Liver (tissue), 9 donors: Measurements from ENCODE around the gene FRMD4A. TPM values are rescaled to one million over a fixed set of nuclear protein-coding genes. Genes with fewer than 3 reads are reported as not detected.

Source experiments
- DNase-seq: peaks from one replicate; pipeline ENCODE4 v3.0.0-alpha.2; 2017; ENCODE audit warnings: low spot score
- H3K27ac ChIP-seq, 2 donors: one replicate each; pipeline ENCODE4 v1.7.0; 2013; ENCODE audit warnings: inconsistent platforms in 2 of 2, low read length in 2 of 2, control low read depth in 1 of 2, low read depth in 1 of 2, mild to moderate bottlenecking in 1 of 2
- H3K27me3 ChIP-seq, 4 donors: one replicate each; pipeline versions ENCODE4 v1.6.1 to v1.7.0; 2013; ENCODE audit warnings: low read length in 3 of 4, inconsistent platforms in 1 of 4, mild to moderate bottlenecking in 1 of 4, moderate library complexity in 1 of 4; ENCODE audit not compliant: control insufficient read depth in 4 of 4, insufficient read depth in 4 of 4
- H3K36me3 ChIP-seq, 4 donors: one replicate each; pipeline versions ENCODE4 v1.6.1 to v1.7.0; 2013; ENCODE audit warnings: low read length in 3 of 4, mild to moderate bottlenecking in 3 of 4, low read depth in 1 of 4, moderate library complexity in 1 of 4; ENCODE audit not compliant: control insufficient read depth in 4 of 4, insufficient read depth in 3 of 4
- H3K4me1 ChIP-seq, 4 donors: one replicate each; pipeline versions ENCODE4 v1.6.1 to v1.7.0; 2013; ENCODE audit warnings: low read length in 3 of 4, mild to moderate bottlenecking in 3 of 4, moderate library complexity in 1 of 4; ENCODE audit not compliant: control insufficient read depth in 4 of 4, insufficient read depth in 4 of 4
- H3K4me3 ChIP-seq, 3 donors: one replicate each; pipeline versions ENCODE4 v1.6.1 to v1.7.0; 2013; ENCODE audit warnings: low read length in 3 of 3, control low read depth in 1 of 3, low read depth in 1 of 3, mild to moderate bottlenecking in 1 of 3
- H3K9ac ChIP-seq, 2 donors: one replicate each; pipeline ENCODE4 v1.7.0; 2013; ENCODE audit warnings: low read length in 2 of 2, mild to moderate bottlenecking in 2 of 2, moderate library complexity in 2 of 2, control low read depth in 1 of 2, low read depth in 1 of 2
- H3K9me3 ChIP-seq, 4 donors: one replicate each; pipeline versions ENCODE4 v1.6.1 to v1.7.0; 2013; ENCODE audit warnings: low read length in 3 of 4; ENCODE audit not compliant: control insufficient read depth in 4 of 4
- ATF3 ChIP-seq: IDR thresholded peaks from 2 replicates; pipeline ENCODE4 v1.6.1; 2016; ENCODE audit warnings: antibody characterized with exemption
- CTCF ChIP-seq: fragments of 150-350 bp; IDR thresholded peaks from 2 replicates; pipeline ENCODE4 v1.5.1; 2017; ENCODE audit warnings: improper control_type of control experiment, low read depth, low read length; ENCODE audit not compliant: missing input control
- EGR1 ChIP-seq, 2 donors: IDR thresholded peaks; 2 replicates each; pipeline ENCODE4 v1.6.1; 2016 to 2018; ENCODE audit warnings: antibody characterized with exemption in 2 of 2, low read depth in 2 of 2
- FOXA1 ChIP-seq: IDR thresholded peaks from 2 replicates; pipeline ENCODE4 v1.6.1; 2016; ENCODE audit warnings: antibody characterized with exemption
- FOXA2 ChIP-seq: IDR thresholded peaks from 2 replicates; pipeline ENCODE4 v1.6.1; 2016; ENCODE audit warnings: antibody characterized with exemption
- GABPA ChIP-seq, 2 donors: IDR thresholded peaks in 1 of 2; conservative IDR thresholded peaks in 1 of 2; 2 replicates each; pipeline ENCODE4 v1.6.1; 2016; ENCODE audit warnings: antibody characterized with exemption in 2 of 2, mild to moderate bottlenecking in 1 of 2, moderate library complexity in 1 of 2
- HNF4A ChIP-seq, 2 donors: conservative IDR thresholded peaks; 2 replicates each; pipeline ENCODE4 v1.6.1; 2016; ENCODE audit warnings: antibody characterized with exemption in 2 of 2, mild to moderate bottlenecking in 2 of 2
- HNF4G ChIP-seq: IDR thresholded peaks from 2 replicates; pipeline ENCODE4 v1.6.1; 2016; ENCODE audit warnings: antibody characterized with exemption
- JUND ChIP-seq, 2 donors: IDR thresholded peaks; 2 replicates each; pipeline ENCODE4 v1.6.1; 2016; ENCODE audit warnings: antibody characterized with exemption in 2 of 2
- MAX ChIP-seq: IDR thresholded peaks from 2 replicates; pipeline ENCODE4 v1.6.1; 2016; ENCODE audit warnings: antibody characterized with exemption
- NR2F2 ChIP-seq: IDR thresholded peaks from 2 replicates; pipeline ENCODE4 v1.6.1; 2016; ENCODE audit warnings: antibody characterized with exemption
- RAD21 ChIP-seq, 2 donors: IDR thresholded peaks; 2 replicates each; pipeline ENCODE4 v1.6.1; 2016; ENCODE audit warnings: antibody characterized with exemption in 2 of 2, mild to moderate bottlenecking in 2 of 2
- REST ChIP-seq: IDR thresholded peaks from 2 replicates; pipeline ENCODE4 v1.6.1; 2016; ENCODE audit warnings: antibody characterized with exemption, mild to moderate bottlenecking
- RXRA ChIP-seq, 2 donors: IDR thresholded peaks; 2 replicates each; pipeline ENCODE4 v1.6.1; 2017 to 2018; ENCODE audit warnings: antibody characterized with exemption in 2 of 2, mild to moderate bottlenecking in 1 of 2
- SP1 ChIP-seq: IDR thresholded peaks from 2 replicates; pipeline ENCODE4 v1.6.1; 2018; ENCODE audit warnings: antibody characterized with exemption, mild to moderate bottlenecking
- TAF1 ChIP-seq: conservative IDR thresholded peaks from 2 replicates; pipeline ENCODE4 v1.6.1; 2016; ENCODE audit warnings: antibody characterized with exemption, mild to moderate bottlenecking
- YY1 ChIP-seq: IDR thresholded peaks from 2 replicates; pipeline ENCODE4 v1.6.1; 2016; ENCODE audit warnings: antibody characterized with exemption, mild to moderate bottlenecking
- ZBTB33 ChIP-seq: IDR thresholded peaks from 2 replicates; pipeline ENCODE4 v1.6.1; 2016; ENCODE audit warnings: antibody characterized with exemption
- WGBS: extraction: QIAGEN DNeasy Blood & Tissue Kit; methylation state at CpG from one replicate; pipeline ENCODE4 v1.1.7; 2013; 5-methylcytosine and 5-hydroxymethylcytosine counted together
- polyA plus RNA-seq, 2 donors: library from polyadenylated mRNA; stranded (reverse) in 1 of 2; unstranded in 1 of 2; fragments of 200-250 nt in 1 of 2; fragments of >200 nt in 1 of 2; fragmentation: Nextera tagmentation in 1 of 2; extraction: Ambion mirVana in 1 of 2; gene quantifications; one replicate each; pipeline versions ENCODE4 v1.2.1 to v1.2.3, GENCODE V29; 2013 to 2015
- total RNA-seq, 2 donors: library from RNA; depleted of rRNA; stranded (reverse); fragments of >200 nt; gene quantifications; one replicate each; pipeline ENCODE4 v1.2.3, GENCODE V29; 2014
- donor health status: healthy.
- donor health status: healthy.
- donor health status: healthy.
- donor health status: healthy.
- donor health status: healthy.

The FRMD4A gene
- total and polyA plus RNA-seq, 4 donors, result 8.2 to 34.3 (median 13.1) TPM

GRCh38 chr10:13792006-13792405, 538.7 kb downstream of the FRMD4A start:
- Histone ChIP-seq H3K36me3 (no peaks in the 10 kb centered on the region), H3K9me3 (no peaks in the 10 kb centered on the region), H3K4me3 (no peak overlapping the region), H3K9ac (no peak overlapping the region), H3K27ac (no peak overlapping the region), H3K4me1 (peaks cover 0 to 9% (median 2%) of the 10 kb centered on the region in 4 donors), H3K27me3 (peaks cover 0 to 2% (median 0%) of the 10 kb centered on the region in 4 donors)
- 69% methylated on average over 5 of the region's 5 CpGs for WGBS
- TF ChIP-seq YY1 (no peak), ZBTB33 (no peak), FOXA2 (no peak), RXRA (IDR thresholded peaks at IDR 0.05) (no peak), EGR1 (IDR thresholded peaks at IDR 0.05; ENCODE audit: low read depth in 2 of 2) (no peak), TAF1 (no peak), MAX (no peak), FOXA1 (no peak), HNF4A (conservative IDR thresholded peaks at IDR 0.05) (no peak), RAD21 (IDR thresholded peaks at IDR 0.05) (no peak), ATF3 (no peak), JUND (IDR thresholded peaks at IDR 0.05) (no peak), GABPA (IDR thresholded peaks at IDR 0.05 in 1 of 2, conservative IDR thresholded peaks at IDR 0.05 in 1 of 2) (no peak), SP1 (no peak), NR2F2 (no peak), CTCF (no peak), HNF4G (no peak), REST (no peak)
- no peak for DNase-seq
